Neural crest cell (in vitro differentiated cells): ENCODE results near the gene BABAM2. TPM values are rescaled to one million over a fixed set of nuclear protein-coding genes. Genes with fewer than 3 reads are reported as not detected.

Experiments
- DNase-seq: peaks from one replicate; pipeline ENCODE4 v3.0.0; 2021; ENCODE audit warnings: low read depth, mixed read lengths, low spot score
- H3K27ac Mint-ChIP-seq: one replicate; pipeline ENCODE4 v1.8.0; 2021; ENCODE audit warnings: mild to moderate bottlenecking, mixed read lengths; ENCODE audit not compliant: unreplicated experiment
- H3K27me3 Mint-ChIP-seq: 2 replicates; pipeline ENCODE4 v1.8.0; 2021; ENCODE audit warnings: low read depth, mild to moderate bottlenecking, mixed read lengths
- H3K36me3 Mint-ChIP-seq: 2 replicates; pipeline ENCODE4 v1.8.0; 2021; ENCODE audit warnings: low read depth, mild to moderate bottlenecking, mixed read lengths
- H3K4me1 Mint-ChIP-seq: 2 replicates; pipeline ENCODE4 v1.8.0; 2021; ENCODE audit warnings: mixed read lengths
- H3K4me3 Mint-ChIP-seq: one replicate; pipeline ENCODE4 v1.8.0; 2021; ENCODE audit warnings: mild to moderate bottlenecking, mixed read lengths
- H3K9me3 Mint-ChIP-seq: 2 replicates; pipeline ENCODE4 v1.8.0; 2021; ENCODE audit warnings: mixed read lengths
- CTCF ChIP-seq: fragments of 200-600 bp; sonication (generic); conservative IDR thresholded peaks from 2 replicates; pipeline ENCODE4 v1.5.0; 2021; ENCODE audit warnings: antibody characterized with exemption, mild to moderate bottlenecking
- total RNA-seq: library from RNA; stranded (reverse); gene quantifications from 2 replicates; pipeline ENCODE4 v1.2.1, GENCODE V29; 2021

The BABAM2 gene
- total RNA-seq, 1 donor from 2014 or later: 28.6 TPM

- no peaks in the 10 kb centered on the region for H3K36me3 Mint-ChIP-seq
- H3K27ac Mint-ChIP-seq: no peak overlapping the region
- no peaks in the 10 kb centered on the region for H3K4me1 Mint-ChIP-seq
- H3K9me3 Mint-ChIP-seq: no peaks in the 10 kb centered on the region
- TF ChIP-seq CTCF: no peak
- no peak for DNase-seq
- H3K27me3 Mint-ChIP-seq: no peaks in the 10 kb centered on the region
- no peak overlapping the region for H3K4me3 Mint-ChIP-seq
Measured at GRCh38 chr2:27869763-27870162, 20.8 kb upstream of the BABAM2 start.

GRCh38 chr2:27870724-27871123 is 19.8 kb upstream of the BABAM2 start:
- no peaks in the 10 kb centered on the region for H3K4me1 Mint-ChIP-seq
- peaks cover 2% of the 10 kb centered on the region for H3K36me3 Mint-ChIP-seq
- H3K4me3 Mint-ChIP-seq: no peak overlapping the region
- TF ChIP-seq CTCF: no peak
- no peak overlapping the region for H3K27ac Mint-ChIP-seq
- peaks cover 2% of the 10 kb centered on the region for H3K9me3 Mint-ChIP-seq
- DNase-seq: no peak
- no peaks in the 10 kb centered on the region for H3K27me3 Mint-ChIP-seq

DNA sequence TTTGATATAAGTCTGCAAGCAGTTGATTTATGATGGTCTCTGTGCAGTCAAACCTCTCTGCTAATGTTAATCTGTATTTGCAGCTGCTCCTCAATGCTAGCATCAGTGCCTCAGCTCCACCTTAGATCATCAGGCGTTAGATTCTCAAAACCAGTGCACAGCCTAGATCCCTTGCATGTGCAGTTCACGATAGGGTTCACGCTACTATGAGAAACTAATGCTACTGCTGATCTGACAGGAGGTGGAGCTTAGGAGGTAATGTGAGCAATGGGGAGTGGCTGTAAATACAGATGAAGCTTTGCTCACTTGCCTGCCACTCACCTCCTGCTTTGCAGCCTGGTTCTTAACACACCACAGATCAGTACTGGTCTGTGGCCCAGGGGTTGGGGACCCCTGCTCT is 18.7 kb upstream of the BABAM2 start:
- Mint-ChIP-seq H3K36me3 (peaks cover 4% of the 10 kb centered on the region), H3K4me3 (no peak overlapping the region), H3K4me1 (no peaks in the 10 kb centered on the region), H3K9me3 (peaks cover 4% of the 10 kb centered on the region), H3K27me3 (no peaks in the 10 kb centered on the region), H3K27ac (no peak overlapping the region)
- DNase-seq: no peak
- TF ChIP-seq CTCF: no peak

- Mint-ChIP-seq H3K36me3 (peaks cover 4% of the 10 kb centered on the region), H3K4me3 (no peak overlapping the region), H3K9me3 (peaks cover 4% of the 10 kb centered on the region), H3K27ac (no peak overlapping the region), H3K4me1 (no peaks in the 10 kb centered on the region), H3K27me3 (no peaks in the 10 kb centered on the region)
- no peak for DNase-seq
- TF ChIP-seq CTCF: no peak
Measured at GRCh38 chr2:27873091-27873490, 17.4 kb upstream of the BABAM2 start.

DNA sequence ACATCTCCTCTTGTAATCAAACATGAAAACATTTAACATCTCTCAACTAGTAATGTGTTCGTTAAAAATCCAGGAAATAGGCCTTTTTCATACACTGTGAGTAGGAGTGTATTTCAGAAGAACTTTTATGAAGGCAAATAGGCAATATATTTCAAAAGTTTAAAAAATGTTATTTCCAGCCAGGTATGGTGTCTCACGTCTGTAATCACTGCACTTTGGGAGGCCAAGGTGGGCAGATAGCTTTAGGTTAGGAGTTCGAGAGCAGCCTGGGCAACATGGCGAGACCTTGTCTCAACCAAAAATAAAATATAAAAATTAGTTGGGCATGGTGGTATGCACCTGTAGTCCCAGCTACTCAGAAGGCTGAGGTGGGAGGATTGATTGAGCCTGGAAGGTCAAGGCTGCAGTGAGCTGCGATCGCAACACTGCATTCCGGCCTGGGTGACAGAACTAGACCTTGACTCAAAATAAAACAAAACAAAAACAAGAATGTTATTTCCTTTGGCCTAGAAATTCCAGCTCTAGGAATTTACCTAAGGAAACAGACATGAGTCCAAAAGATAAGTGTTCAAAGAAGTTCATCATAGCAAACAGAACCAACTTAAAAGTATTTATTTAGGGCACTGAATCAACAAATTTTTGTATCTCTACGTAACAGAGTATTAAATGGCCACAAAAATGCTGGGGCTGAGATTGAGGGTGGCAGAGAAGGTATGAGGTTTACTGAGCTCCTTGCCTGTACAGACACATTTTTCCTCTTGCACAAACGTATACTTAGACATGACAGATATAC is 15.2 kb upstream of the BABAM2 start:
- H3K4me1 Mint-ChIP-seq: no peaks in the 10 kb centered on the region
- no peaks in the 10 kb centered on the region for H3K27me3 Mint-ChIP-seq
- H3K4me3 Mint-ChIP-seq: no peak overlapping the region

More for the DNA sequence above, 15.2 kb upstream of the BABAM2 start:
- no peak for TF ChIP-seq CTCF
- peaks cover 7% of the 10 kb centered on the region for H3K9me3 Mint-ChIP-seq
- peaks cover 4% of the 10 kb centered on the region for H3K36me3 Mint-ChIP-seq
- no peak for DNase-seq
- H3K27ac Mint-ChIP-seq: no peak overlapping the region
